Head of caudate nucleus (tissue), 42 donors: Measurements from ENCODE around the gene IGSF8.

Experiments used
- DNase-seq, 42 donors: peaks; one replicate each; pipeline versions ENCODE4 v3.0.0 to v3.0.0-alpha.2; 2020 to 2021; ENCODE audit warnings: mixed read lengths in 7 of 42
- intact Hi-C: fragments of 100-400 bp; cut with DNase I; formaldehyde crosslinking; loops from one replicate; pipeline ENCODE4 v1.15.0; 2022

Gene IGSF8, protein sequence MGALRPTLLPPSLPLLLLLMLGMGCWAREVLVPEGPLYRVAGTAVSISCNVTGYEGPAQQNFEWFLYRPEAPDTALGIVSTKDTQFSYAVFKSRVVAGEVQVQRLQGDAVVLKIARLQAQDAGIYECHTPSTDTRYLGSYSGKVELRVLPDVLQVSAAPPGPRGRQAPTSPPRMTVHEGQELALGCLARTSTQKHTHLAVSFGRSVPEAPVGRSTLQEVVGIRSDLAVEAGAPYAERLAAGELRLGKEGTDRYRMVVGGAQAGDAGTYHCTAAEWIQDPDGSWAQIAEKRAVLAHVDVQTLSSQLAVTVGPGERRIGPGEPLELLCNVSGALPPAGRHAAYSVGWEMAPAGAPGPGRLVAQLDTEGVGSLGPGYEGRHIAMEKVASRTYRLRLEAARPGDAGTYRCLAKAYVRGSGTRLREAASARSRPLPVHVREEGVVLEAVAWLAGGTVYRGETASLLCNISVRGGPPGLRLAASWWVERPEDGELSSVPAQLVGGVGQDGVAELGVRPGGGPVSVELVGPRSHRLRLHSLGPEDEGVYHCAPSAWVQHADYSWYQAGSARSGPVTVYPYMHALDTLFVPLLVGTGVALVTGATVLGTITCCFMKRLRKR

DNA sequence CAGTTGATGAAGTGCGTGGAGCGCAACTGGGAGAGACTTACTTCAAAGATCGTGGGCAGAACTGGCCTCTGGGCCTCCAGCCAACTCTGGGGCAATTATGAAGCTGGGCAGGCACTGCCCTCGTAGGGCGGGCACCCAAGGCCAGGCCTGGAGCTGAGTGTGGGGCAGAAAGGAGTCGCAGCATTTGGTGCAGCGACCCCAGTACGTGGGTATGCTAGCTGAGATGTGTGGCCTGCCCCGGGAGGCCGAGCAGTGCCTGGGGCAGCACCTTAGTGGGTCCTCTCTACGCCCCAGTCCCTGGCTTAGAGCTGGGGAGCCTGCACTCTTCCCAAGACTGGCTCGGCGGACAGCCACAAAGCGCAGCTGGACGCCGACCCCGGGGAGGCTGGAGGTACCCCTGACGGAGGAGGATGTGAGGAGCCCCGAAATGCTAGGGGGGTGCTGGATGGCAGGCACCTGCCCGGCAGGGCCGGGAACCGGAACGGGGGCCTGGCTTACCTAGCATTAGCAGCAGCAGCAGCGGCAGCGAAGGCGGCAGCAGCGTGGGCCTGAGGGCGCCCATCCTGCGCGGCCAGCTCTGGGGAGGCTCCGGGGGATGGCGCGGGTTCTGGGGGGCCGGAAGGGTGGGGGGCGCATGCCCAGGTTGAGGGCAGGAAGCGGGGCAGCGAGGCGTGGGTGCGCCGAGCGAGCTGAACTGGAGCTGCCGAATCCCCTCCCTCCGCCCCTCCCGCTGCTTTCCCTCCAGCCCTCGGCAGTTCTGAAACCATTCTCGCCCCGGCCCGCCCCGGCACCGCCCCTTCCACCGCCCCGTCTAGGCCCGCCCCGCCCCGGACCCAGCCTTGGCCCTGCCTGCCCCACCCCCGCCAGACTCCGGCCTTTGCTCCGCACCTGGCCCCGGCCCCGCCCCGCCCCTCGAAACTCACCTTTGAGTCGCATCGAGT is at the start of gene IGSF8:
Gene IGSF8 (minus strand): TSS at position 709 of the 941 bp plus-strand sequence. CDS start 147 bp downstream, at position 562.
- DNase-seq, result peak; percentile 79 to 97 (median 93)
- intact Hi-C loops, result loop anchor here (5.0 kb wide), 1 partner anchor 109 kb away; the partner anchor contains the start of gene PEA15

DNA sequence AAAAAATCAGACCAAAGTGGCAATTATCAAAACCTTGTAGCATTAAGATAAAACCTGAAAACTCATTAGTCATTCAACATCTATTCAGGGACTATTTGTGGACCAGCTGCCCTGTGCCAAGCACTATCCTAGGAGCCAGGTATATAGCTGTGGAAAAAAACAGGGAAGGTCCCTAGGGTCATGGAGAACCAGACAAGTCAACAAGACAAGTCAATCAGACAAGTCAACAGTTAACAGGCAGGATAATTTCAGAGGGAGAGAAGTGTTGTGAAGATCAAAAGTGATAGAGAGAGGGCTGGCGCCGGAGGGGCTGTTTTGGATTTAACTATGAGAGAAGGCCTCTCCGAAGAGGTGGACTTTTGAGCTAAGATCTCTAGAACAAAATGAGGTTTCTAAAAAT is 49.7 kb upstream of the IGSF8 start:
- peak in 1 of 42 donors; percentile 22 for DNase-seq
- intact Hi-C loops, result no loop called here

DNA sequence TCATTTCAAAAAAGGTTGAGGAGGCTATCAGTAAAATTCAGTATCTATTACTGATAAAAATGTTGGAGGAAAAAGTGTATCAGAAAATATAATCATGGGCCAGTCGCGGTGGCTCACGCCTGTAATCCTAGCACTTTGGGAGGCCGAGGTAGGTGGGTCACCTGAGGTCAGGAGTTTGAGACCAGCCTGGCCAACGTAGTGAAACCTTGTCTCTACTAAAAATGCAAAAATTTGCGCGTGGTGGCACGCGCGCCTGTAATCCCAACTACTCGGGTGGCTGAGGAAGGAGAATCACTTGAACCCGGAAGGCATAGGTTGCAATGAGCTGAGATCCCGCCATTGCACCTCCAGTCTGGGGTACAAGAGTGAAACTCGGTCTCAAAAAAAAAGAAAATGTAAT is 47.7 kb upstream of the IGSF8 start:
- intact Hi-C loops, result no loop called here
- DNase-seq, result no peak

DNA sequence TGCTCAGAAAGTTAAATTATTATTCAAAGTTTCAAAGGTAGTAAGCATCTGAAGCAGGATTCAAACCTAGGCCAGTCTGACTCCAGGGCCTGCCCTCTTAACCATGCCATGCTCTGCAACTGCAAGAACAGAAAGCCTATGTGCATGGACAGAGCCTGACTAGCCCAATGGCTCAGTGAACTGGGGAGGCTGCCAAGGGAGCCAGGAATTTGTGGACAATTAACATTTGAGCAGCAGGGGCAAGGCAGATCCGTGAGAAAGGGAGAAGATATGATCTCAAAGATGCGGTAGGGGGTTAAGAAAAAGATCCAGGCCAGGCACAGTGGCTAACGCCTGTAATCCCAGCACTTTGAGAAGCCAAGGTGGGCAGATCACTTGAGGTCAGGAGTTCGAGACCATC is 46.5 kb upstream of the IGSF8 start:
- DNase-seq, result peak in 8 of 42 donors; percentile 13 to 46 (median 33)
- intact Hi-C loops, result no loop called here

DNA sequence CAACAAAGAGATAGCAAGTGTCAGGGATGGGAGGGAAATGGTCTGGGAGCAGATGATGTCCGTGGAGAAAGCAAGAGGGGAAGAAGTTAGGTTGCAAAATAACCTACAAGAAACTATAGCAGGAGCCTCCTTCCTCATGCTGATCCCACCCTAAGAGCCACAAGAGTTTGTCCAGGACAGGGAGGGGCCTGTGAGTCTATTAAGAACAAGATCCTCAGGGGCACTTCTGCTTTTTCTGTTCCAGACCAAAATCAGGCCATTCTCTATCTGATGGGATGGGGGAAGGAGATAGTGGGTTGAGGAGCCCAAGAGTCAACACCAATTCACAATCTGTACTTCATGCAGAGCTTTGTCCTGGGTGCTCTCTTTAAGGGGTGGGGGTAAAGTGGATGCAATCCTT is 45.3 kb upstream of the IGSF8 start:
- intact Hi-C loops, result no loop called here
- peak in 2 of 42 donors; percentile 12 to 32 for DNase-seq

DNA sequence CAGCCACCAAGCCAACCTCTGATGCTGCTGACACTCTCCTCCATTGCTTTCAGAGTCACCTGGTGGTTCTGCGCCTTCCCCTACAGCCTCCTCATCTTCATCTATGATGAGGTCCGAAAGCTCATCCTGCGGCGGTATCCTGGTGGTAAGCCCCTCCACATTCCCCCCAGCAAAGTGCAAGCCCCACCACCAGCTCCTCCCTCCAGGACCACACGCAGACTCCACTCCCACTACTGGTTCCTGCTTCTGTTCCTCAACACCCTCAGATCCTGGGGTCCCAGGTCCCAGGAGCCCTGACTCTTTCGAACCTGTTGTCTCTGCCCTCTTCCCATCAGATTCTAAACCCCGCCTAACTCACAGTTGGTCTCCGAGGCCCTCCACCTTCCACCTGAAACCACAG is 41.4 kb upstream of the IGSF8 start:
- intact Hi-C loops, result no loop called here
- no peak for DNase-seq

DNA sequence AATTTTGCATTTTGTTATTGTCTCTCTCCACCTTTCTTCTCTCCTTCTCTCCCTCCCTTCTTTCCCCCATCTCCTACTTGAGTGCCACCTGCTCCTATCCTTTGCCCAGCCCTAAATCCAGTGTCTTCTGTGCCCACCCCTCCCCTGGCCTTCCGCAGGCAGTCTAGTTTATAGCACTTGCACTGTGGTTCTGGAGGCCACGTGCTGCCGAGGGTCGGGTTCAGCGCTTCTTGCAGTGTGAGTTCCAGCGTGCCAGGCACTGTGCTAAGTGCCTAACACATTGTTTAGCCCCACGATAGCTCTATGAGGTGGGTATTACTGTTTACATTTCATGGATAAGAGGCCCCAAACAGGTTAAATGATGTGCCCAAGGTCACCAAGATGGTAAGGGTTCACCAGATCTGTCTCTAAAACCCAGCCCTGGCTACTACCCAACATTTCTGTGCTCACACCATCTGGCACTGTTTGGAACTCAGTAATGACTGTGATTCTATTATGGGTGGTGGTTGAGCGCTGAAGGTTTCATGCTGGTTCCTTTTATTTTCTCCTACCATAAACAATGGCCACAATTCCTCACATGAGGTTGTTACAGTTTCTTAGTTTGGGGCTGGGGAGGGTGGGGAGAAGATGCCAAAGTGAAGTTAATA is 38.9 kb upstream of the IGSF8 start:
- DNase-seq, result peak in 1 of 42 donors; percentile 24
- intact Hi-C loops, result no loop called here

DNA sequence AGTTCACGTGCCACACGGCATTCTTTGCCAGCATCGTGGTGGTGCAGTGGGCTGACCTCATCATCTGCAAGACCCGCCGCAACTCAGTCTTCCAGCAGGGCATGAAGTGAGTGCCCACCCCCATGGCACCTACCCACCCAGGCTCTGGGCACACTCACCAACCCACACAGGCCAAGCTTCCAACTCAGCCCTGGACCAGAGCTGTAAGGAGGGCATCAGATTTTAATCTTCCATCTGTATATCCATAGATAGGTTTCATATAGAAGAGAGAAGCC is 38.4 kb upstream of the IGSF8 start:
- no peak for DNase-seq
- intact Hi-C loops, result no loop called here

DNA sequence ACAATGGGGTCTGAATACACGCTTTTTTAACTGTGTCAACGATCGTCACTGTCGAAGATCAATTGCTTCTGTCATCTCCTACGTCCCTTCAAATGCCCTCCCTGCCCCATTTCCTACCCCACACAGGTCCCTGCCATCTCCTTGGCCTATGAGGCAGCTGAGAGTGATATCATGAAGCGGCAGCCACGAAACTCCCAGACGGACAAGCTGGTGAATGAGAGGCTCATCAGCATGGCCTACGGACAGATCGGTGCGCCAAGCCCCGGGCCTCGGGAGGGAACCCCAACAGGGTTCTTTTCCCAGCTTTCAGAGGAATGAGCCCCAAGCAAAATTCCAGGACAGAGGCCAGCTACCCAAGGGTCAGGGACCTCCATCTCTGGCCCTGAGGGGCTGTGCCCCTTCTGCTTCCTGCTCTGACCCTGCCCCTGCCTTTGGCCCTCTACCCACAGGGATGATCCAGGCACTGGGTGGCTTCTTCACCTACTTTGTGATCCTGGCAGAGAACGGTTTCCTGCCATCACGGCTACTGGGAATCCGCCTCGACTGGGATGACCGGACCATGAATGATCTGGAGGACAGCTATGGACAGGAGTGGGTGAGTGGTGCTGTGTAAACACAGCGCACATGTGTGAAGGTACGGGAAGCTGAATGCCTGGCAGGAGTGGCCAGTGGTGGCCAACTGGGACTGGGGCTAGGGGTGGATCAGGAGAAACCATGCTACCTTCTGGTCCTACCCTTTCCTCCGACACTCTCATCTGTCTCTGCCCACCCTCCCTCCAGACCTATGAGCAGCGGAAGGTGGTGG is 37.9 kb upstream of the IGSF8 start:
- intact Hi-C loops, result no loop called here
- DNase-seq, result peak in 1 of 42 donors; percentile 32

DNA sequence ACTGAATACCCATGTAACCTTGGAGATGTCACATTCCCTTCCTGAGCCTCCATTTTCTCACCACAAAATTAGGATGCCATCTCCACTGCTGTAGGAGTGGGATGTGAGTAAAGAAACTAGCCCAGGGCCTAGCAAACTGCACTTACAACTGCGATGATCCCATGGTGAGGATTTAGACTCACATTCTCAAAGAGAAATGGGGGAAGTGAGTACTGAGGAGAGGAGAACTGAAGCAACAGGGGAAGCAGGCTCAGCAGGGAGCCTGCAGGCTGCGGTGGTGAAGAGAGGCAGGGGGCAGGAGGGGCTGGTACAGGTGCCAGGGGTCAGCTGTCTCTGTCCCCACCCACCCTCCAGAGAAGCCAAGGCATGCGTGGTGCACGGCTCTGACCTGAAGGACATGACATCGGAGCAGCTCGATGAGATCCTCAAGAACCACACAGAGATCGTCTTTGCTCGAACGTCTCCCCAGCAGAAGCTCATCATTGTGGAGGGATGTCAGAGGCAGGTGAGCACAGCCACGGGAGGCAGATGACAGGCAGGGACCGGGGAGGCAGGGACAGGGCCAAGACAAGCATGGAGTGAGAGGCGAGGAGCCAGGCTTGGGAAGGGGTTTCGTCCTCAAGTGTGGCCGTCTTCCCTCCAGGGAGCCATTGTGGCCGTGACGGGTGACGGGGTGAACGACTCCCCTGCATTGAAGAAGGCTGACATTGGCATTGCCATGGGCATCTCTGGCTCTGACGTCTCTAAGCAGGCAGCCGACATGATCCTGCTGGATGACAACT is 36.6 kb upstream of the IGSF8 start:
- intact Hi-C loops, result no loop called here
- peak in 3 of 42 donors; percentile 4 to 34 (median 10) for DNase-seq

DNA sequence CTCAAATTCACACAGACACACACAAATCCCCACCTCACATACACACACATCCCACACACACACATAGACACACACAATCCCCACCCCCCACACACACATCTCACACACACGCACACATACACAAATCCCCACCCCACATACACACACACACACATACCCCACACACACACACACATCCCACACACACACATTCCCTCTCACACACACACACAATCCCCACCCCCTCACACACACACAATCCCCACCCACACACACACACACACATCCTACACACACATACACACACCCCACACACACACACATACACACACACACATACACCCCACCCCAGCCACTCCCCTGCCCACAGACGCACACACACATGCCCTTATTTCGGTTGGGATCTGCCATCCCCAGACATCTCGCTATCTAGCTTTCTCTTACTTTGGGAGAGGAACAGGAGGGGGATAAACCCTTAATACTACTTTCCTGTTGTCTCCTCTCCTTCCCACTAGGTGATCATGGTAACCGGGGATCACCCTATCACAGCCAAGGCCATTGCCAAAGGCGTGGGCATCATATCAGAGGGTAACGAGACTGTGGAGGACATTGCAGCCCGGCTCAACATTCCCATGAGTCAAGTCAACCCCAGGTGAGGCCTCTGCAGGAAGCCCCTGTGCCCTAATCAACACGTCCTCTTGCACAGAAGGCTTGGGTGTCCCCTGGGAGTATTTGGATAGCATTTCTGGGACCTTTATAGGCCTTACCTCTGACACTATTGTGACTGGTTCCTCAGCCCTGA is 35.8 kb upstream of the IGSF8 start:
- intact Hi-C loops, result no loop called here

DNA sequence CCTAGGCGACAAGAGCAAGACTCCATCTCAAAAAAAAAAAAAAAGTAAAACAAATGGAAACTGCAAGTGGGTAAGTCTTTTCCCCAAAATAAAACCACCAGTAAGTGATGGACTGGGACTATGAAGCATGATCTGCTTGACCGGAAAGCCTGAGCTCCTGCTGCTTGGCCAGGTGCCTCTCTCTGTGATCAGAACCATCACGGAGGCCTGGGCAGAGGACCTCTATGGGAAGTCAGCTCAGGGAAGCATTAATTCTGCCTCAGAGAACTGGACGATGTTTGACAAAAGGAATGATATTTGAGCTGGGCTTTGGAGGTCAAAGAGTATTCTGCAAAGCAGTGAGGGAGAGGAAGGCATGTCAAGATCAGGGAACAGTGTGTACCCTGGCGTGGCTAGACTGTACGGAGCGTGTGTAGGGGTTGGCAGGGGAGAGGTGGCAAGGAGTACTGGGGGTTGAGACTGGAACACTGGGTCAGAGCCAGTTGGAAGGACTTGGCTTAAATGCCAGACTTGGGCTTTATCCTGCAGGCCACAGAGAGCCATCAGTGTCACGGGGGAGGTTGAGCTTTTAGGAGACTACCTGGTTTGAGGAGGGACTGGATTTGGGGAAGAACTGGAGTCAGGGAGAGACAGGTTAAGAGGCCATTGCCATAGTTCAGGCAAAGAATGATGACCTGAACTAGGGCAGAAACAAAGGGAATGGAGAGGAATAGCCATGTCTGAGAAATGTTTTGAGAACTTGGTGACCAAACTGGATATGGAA is 33.6 kb upstream of the IGSF8 start:
- intact Hi-C loops, result no loop called here
- DNase-seq, result peak in 6 of 42 donors; percentile 26 to 68 (median 49)

More for the DNA sequence above, 35.8 kb upstream of the IGSF8 start:
- peak in 2 of 42 donors; percentile 5 to 9 for DNase-seq

DNA sequence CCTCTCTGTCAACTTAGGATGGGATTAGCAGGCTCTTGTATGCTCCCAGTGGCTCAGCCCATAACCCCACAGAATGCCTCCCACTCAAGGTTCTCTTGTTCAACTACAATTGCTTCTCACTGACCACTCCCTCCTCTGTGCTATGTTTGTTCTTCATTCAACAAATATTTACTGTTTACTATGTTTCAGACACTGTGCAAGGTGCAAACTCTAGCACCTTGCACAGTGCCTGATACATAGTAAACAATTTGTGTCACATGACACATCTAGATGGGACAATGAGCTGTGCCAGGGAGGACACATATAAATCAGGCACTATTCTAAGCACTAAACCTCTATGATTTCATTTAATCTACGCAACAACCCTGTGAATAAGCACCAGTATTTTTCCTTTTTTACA is 32.5 kb upstream of the IGSF8 start:
- intact Hi-C loops, result no loop called here

DNA sequence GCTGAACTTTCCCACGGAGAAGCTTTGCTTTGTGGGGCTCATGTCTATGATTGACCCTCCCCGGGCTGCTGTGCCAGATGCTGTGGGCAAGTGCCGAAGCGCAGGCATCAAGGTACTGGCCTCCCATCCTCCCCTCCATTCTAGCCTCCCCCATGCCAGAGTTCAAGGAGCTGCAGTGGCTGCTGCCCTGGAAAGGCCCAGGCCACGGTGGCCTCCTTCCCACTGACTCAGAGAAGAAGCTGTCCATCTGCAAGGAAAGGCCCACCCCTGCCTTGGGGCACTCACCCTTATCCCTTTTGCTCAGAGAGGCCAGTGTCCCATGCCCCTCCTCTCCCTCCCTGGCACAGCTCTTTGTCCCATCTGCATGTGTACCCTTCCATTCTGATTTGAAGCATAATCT is 32.1 kb upstream of the IGSF8 start:
- no peak for DNase-seq
- intact Hi-C loops, result no loop called here

More for the DNA sequence above, 32.5 kb upstream of the IGSF8 start:
- DNase-seq, result no peak

DNA sequence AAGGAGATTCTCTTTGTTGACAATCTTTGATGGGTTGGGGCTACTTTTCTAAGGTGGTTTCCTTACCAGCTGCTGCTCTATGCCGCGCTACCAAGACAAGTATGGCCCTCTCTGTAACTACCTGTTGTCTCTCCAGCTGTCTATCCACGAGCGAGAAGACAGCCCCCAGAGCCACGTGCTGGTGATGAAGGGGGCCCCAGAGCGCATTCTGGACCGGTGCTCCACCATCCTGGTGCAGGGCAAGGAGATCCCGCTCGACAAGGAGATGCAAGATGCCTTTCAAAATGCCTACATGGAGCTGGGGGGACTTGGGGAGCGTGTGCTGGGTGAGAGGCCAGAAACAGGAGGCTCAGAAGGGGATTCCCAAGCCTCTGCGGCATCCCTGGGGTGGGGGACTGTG is 31.5 kb upstream of the IGSF8 start:
- intact Hi-C loops, result no loop called here
- no peak for DNase-seq

DNA sequence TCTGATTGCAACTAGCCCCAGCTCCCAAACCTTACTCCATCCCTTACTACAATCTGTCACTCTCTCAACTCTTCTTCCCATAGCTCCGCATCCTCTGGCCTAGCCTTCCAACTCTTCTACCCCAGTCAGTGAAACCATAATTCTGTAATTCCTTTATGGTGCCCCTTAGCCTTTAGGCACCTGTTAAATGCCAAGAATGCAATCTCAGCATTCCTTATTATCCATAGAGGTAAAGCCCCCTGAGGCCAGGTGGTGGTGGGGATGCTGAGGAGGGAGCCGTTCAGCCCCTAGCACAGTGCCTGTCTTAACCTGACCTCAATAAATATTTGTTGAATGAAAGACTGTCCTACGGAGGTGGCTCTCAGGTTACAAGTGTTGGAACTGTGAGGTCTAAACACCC is 31.1 kb upstream of the IGSF8 start:
- DNase-seq, result no peak
- intact Hi-C loops, result no loop called here
